GM19193 (cell line): ENCODE results near the gene KDM3A.
A peak's percentile ranks its signal among the peaks of the same experiment; 100 is the strongest.

ENCODE experiments used
- POLR2A ChIP-seq: IDR thresholded peaks from 4 replicates; pipeline ENCODE4 v1.6.1; 2011; ENCODE audit not compliant: insufficient read depth, insufficient read length; ENCODE audit errors: extremely low read depth

Gene KDM3A

GRCh38 chr2:86417961-86418360 is 23.2 kb upstream of the KDM3A start:
- no peak for TF ChIP-seq POLR2A

- no peak for TF ChIP-seq POLR2A
These were observed 20.3 kb upstream of the KDM3A start for GRCh38 chr2:86420913-86421312.

GRCh38 chr2:86426271-86426670 is 14.9 kb upstream of the KDM3A start:
- TF ChIP-seq POLR2A = no peak

GRCh38 chr2:86429335-86429734 is 11.8 kb upstream of the KDM3A start:
- no peak for TF ChIP-seq POLR2A

GRCh38 chr2:86430368-86430767 is 10.8 kb upstream of the KDM3A start:
- no peak for TF ChIP-seq POLR2A

DNA sequence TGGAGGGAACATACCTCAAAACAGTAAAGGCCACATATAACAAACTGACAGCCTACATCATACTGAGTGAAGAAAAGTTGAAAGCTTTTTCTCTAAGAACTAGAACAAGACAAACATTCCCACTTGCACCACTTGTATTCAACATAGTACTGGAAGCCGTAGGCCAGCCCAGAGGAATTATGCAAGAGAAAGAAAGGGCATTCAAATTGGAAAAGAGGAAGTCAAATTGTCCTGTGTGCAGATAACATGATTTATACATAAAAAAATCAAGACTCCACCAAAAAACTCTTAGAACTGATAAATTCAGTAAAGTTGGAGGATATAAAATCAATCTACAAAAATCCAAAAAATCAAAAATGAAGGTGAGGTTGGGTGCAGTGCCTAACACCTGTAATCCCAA is 8.0 kb upstream of the KDM3A start:
- TF ChIP-seq POLR2A = no peak

- no peak for TF ChIP-seq POLR2A
These were observed 6.9 kb upstream of the KDM3A start for GRCh38 chr2:86434290-86434689.

DNA sequence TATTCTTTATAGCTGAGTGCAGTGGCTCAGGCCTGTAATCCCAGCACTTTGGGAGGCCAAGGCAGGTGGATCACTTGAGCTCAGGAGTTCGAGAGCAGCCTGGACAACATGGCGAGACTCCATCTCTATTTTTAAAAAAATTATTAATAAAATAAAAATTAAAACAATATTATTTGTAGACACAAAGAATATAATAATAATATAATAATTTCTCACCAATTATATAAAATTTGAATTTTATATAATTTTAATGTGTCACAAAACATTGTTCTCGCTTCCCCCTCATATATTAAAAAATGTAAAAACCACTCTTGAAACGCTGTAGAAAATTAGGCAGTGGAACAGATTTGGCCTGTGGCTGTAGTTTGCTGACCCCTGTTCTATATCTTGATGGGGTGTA is 5.6 kb upstream of the KDM3A start:
- no peak for TF ChIP-seq POLR2A

DNA sequence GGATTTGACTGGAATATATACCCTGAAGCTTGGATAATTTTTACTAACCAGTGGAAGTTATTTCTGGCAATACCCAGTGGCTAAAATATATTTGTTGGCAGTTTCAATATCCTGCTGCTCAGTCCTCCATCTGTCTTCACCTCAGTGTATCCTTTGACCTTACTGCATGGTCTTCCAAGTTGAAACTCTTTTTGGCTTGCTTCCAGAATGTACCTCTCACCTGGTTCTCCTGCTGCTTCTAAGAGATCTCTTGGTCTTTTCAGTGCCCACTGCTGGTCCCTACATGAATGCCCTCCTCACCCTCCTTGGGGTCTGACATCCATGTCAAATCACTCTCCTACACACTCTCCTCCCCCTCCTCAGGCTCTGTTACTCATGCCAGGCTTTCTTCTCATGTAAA is 4.8 kb upstream of the KDM3A start:
- no peak for TF ChIP-seq POLR2A

DNA sequence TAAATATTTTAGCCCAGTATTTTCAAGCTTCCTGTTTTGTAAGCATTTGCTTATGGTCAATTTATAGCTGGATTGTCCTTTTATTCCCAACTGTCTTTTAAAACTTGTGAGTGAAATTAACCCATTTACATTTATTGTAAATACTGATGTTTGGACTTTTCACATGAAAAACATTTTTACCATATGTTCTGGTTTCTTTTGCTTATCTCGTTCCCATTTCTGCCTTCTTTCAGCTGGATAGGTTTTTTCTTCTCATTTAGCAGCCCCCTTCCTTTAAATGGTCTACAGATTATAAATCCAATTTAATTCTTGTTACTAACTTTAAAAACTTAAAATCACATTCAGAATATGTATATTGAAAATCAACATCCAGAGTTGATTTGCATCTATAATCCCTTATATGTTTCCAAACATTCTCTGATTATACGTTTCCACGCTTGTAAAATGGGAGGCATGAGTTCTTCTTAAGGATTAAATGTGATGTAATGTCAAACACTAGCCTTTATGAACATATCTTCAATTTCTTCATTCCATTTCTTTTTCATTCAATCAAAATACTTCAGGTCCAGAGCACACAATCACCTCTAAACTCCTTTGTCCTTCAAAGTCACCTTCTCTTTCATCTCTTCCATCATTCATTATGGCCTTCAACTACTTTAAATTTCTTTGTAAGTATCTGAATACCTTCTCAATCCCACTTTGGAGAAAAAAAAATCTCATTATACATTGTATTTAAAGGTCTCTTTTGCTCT is 1.1 kb upstream of the KDM3A start:
- no peak for TF ChIP-seq POLR2A

- TF ChIP-seq POLR2A = peak; percentile 87
These were observed 266 bp downstream of the KDM3A start for GRCh38 chr2:86441392-86441881.

DNA sequence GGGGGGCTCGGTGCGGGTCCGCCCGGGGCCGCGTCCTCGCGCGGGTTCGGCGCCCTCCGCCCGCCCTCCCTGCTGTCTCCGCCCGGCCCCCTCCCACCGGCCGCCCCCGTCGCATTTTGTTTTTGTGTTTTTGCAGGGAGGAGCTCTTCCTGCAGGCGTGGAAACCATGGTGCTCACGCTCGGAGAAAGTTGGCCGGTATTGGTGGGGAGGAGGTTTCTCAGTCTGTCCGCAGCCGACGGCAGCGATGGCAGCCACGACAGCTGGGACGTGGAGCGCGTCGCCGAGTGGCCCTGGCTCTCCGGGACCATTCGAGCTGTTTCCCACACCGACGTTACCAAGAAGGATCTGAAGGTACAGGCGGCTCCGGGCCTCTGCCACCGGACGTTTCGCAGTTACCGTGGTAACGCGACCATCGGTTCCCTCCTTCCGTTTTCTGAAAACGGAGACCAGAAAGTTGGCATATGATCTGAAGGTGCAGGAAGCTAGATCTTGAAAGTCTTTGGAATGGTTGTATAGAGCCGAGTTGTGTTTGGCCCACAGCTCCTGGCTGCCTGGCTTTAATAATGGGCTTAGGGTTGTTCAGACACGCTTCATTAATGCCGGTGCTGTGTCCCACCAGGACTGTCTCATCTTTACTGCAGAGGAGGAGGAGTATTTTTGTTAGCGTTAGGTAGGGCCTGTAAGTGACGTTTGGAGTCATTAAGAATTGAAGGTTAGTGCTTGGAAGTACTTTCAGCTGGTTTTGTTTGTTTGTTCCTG is 891 bp downstream of the KDM3A start:
- TF ChIP-seq POLR2A = peak; percentile 32

DNA sequence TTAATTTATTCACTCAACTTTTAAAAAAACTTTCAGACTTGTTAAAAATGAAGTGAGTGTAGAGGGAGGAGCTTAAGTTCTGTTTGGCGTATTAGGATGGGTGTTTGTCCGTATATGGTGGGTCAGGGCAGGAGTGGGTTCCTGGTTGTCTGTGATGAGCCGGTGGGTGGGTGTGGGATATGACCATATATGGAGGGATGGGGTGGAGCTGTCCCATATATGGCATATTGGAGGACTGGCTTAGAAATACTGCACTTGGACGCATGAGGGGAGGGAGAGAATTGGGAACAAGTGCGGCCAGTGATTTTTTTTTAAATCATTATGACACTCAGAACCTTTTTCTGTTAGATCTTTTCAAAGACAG is 1.5 kb downstream of the KDM3A start:
- no peak for TF ChIP-seq POLR2A

GRCh38 chr2:86443631-86444350 is 2.6 kb downstream of the KDM3A start:
- no peak for TF ChIP-seq POLR2A

DNA sequence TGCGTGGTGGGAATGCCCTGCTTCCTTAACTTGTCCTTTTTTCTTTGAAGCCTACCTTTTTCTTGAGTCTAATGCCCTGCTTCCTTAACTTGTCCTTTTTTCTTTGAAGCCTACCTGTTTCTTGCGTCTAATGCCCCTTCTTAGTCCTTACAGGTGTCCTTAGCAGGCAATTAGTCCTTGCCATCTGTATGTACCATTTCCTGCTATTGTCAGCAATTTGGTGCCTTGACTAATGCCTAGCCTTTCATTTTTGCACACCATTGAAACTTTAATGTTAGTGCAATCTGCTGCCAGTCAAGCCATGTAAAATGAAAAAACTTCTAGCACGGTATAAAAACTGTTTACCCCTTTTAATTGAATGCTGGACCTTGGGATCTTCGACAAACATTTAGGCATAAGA is 4.3 kb downstream of the KDM3A start:
- TF ChIP-seq POLR2A = no peak
